Uterus (tissue), 2 donors: Measurements from ENCODE around the gene SUPT3H.

Source experiments
- POLR2A ChIP-seq, 2 donors: fragments of 450-650 bp; IDR thresholded peaks; one replicate each; pipeline ENCODE4 v1.6.1; 2016; ENCODE audit warnings: antibody characterized with exemption in 2 of 2, mild to moderate bottlenecking in 1 of 2, moderate library complexity in 1 of 2
- TF ChIP-seq, protein P1 (sequence below), 4 experiments: fragments of 200-600 bp in 2 of 4; fragments of 450-650 bp in 2 of 4; sonication (generic) in 2 of 4; IDR thresholded peaks; one replicate each; pipeline ENCODE4 v1.5.1; 2016 to 2019; ENCODE audit warnings: antibody characterized with exemption in 4 of 4, mild to moderate bottlenecking in 2 of 4, moderate library complexity in 1 of 4

DNA sequence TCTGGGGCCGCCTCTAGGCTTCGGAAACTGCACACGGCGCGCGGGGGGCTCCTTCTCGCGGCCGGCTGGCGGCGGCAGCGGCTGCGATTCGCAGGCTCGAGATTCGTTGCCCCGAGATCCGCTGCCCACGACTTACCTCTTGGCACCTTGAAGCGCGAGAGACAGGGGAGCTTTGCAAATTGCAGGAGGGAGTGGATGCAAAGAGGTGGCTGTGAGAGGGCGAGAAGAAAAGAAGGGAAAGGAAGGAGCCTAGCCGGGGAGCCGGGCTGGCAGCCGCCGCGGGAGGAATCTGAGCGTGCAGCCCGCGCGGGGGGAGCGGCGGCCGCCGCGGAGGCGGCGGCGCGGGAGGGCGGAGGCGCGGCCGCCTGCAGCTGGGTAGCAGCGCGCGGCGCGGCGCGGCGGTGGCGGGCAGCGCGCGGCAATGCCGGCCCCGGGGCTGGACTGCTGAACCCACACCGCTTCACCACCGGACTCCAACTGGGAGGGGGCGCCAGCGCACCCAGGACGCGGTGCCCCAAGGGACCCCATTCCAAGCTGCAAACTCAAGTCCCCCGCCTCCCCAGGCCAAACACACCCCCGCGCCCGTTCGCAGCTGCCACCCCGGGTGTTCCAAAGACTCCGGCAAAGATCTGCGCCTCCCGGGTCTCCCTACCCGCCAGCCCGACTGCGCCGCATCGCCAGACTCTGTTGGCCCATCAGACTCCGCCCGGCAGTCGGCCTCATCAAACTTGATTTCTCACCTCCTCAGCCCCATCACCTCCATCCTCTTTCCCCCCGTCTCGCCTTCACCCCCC lies 44.2 kb upstream of the SUPT3H start:
- TF ChIP-seq POLR2A (IDR thresholded peaks at IDR 0.05), result no peak
- TF ChIP-seq, protein P1, sequence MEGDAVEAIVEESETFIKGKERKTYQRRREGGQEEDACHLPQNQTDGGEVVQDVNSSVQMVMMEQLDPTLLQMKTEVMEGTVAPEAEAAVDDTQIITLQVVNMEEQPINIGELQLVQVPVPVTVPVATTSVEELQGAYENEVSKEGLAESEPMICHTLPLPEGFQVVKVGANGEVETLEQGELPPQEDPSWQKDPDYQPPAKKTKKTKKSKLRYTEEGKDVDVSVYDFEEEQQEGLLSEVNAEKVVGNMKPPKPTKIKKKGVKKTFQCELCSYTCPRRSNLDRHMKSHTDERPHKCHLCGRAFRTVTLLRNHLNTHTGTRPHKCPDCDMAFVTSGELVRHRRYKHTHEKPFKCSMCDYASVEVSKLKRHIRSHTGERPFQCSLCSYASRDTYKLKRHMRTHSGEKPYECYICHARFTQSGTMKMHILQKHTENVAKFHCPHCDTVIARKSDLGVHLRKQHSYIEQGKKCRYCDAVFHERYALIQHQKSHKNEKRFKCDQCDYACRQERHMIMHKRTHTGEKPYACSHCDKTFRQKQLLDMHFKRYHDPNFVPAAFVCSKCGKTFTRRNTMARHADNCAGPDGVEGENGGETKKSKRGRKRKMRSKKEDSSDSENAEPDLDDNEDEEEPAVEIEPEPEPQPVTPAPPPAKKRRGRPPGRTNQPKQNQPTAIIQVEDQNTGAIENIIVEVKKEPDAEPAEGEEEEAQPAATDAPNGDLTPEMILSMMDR (IDR thresholded peaks at IDR 0.05), result peak in 3 of 4 experiments; percentile 5 to 24 (median 15)
